T-helper 1 cell treated with Interleukin-12 subunit alpha and Interleukin-12 subunit beta and Interleukin-4 antibody, amounts not matched to agents 30 ng/mL and 1 ng/mL, for 36 hours (primary cell): ENCODE results near the gene RFLNA. TPM values are rescaled to one million over a fixed set of nuclear protein-coding genes. Genes with fewer than 3 reads are reported as not detected.

Source experiments
- intact Hi-C: fragments of 100-400 bp; cut with micrococcal nuclease; formaldehyde crosslinking; loops from one replicate; pipeline ENCODE4 v1.15.1; 2024
- total RNA-seq: library from RNA; stranded (reverse); gene quantifications from 2 replicates; pipeline ENCODE4 v1.2.3, GENCODE V29; 2022

RFLNA gene
- total RNA-seq, 1 donor from 2014 or later: not detected

- intact Hi-C loops: no loop called here
These were observed 8.9 kb downstream of the RFLNA start for GRCh38 chr12:124303579-124304313.

DNA sequence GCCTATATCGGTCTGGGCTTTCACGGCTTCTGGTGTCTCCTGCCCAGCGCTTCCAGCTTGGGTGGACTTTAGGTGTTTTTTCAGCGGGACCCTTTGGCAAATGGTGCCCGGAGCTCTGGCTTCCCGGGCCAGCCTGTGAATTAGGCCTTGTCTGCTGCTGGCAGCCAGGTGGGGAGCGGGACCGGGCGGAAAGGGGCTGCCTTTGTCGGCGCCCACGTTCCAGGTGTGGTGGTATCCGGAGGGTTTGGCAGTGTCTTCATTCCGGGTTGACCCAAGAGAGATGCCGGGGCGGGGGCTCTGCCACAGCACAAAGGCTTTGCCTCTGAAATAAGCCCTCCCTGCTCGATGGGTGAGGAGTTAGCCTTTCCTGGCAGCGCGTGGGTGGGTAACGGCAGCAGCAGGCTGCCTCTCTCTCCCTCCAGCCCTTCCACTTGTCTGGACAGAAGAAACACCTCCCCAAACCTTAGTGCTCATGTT is 9.5 kb downstream of the RFLNA start:
- intact Hi-C loops: no loop called here

DNA sequence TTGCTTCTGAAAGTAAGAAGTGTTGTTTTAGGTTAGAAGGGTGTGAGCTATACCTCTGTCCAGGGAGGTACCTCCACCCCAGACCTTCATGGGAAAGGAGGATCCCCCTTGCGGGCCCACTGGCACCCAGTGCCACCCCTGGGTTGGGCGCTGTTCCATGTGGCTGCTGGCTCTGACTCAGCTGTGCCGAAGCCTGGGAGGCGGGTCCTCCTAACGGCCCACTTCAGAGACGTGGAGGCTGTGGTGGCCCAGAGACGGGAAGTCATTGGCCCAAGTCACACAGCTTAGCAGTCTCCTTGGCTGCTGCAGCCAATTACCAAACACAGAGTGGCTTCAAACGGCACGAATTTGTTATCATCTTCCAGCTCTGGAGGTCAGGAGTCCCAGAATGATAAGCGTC is 10.2 kb downstream of the RFLNA start:
- intact Hi-C loops: no loop called here

DNA sequence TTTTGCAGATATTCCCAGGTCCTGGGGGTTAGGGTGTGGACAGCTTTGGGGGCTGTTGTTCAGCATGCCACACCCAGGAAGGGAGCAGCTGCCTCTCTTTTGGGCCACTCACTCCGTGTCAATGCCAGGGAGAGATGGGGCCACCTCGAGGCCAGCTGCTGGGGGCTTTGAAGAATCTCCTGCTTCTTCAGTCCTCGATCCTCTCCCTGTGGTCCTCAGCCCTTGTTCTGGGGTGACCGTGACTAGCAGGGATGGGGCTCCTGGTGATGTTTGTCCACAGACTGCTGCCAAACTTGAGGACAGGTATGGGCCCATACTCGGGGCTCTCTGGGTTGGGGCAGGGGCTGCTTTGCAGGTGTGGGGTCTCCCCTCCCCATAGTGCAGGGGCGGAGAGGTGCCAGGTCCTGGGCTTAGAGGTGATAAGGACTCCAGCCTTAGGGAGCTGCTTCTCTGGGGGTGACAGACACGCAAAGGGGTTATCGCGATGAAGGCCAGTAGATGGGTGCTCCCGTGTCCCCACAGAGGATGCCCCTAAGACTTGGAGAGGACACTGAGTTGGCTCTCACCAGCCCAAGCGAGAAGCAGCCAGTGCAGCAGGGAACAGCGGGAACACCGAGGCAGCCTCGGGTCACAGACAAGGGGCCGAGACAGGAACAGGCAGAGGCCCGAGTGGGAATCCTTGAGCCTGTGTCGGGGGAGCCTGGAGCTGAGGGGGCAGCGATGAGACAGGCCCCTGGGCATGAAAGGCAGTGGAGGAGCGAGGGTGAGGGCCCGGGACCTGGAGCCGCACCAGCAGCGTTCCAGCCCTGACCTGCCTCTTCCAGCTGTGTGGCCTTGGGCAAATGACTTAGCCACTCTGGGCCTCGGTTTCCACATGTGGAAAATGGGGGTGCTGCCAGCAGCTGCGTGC is 11.1 kb downstream of the RFLNA start:
- intact Hi-C loops: no loop called here

GRCh38 chr12:124306686-124307555 is 12.0 kb downstream of the RFLNA start:
- intact Hi-C loops: no loop called here

DNA sequence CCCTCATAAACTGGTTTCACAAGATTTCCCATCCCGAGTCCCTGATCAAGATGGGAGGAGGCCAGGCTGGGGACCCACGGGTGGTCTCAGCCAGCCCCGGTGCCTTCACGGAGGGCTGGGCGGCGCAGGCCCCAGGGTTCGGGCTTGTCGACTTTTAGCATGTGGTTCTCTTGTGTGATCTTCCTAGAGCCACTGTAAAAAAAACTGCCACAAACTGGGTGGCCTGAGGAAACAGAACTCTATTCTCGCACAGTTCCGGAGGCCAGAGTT is 12.6 kb downstream of the RFLNA start:
- intact Hi-C loops: no loop called here

DNA sequence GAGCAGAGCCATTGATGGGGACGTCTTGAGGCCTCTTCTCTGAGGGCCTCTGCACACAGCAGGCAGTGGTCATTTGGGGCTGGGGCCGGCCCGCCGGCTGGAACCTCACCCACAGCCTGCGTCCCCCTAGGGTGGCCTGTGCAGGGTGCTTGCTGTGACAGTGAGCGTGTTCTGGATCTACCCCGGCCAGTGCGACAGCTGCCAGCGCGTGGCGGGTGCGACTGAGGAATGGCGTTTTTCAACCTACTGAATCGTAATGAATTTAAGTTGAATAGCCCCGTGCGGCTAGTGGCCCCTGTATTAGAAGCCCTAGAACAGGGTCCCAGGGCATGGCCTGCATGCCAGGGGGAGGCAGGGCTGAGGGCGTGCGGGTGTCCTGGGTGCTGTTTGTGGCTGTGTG is 13.8 kb downstream of the RFLNA start:
- intact Hi-C loops: no loop called here

GRCh38 chr12:124309231-124309630 is 14.3 kb downstream of the RFLNA start:
- intact Hi-C loops: no loop called here

- intact Hi-C loops: no loop called here
These were observed 14.9 kb downstream of the RFLNA start for GRCh38 chr12:124309744-124310143.

GRCh38 chr12:124310178-124310577 is 15.3 kb downstream of the RFLNA start:
- intact Hi-C loops: no loop called here

- intact Hi-C loops: no loop called here
These were observed 15.9 kb downstream of the RFLNA start for GRCh38 chr12:124310785-124311184.

DNA sequence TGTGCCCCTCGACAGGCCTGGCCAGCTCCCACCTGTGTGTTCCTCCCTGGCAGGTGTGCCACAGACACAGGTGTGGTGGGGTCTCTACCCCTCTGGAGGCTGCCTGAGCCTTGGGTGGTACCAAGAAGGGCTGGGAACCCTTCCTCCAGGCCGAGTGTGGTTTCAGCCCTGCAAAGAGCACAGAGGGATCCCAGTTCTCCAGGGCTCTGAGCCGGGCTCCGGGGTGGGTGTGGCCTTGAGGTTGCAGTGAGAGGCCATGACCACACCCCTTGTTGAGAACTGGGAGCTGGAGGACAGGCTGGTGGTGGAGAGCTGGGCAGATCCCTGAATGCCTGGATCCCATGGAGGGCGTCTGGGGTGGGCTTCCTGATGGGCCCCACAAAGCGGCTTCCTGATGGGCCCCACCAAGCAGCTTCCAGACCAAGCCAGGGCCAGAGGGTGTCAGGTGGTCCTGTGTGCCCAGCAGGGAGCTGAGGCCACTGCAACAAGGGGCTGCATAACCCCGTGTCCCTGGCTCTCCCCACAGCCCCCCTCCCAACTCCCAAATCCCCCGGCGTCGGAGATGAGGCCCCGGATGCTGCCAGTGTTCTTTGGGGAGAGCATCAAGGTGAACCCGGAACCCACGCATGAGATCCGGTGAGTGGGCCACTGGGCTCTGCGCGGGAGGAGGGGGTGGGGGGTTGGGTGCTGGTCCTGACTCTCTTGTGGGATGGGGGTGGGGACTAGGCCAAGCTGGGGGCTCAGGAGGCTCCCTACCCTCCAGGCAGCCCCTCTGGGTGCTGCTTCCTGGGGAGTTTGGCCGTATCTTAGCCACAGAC is 16.6 kb downstream of the RFLNA start:
- intact Hi-C loops: no loop called here

GRCh38 chr12:124312601-124313000 is 17.7 kb downstream of the RFLNA start:
- intact Hi-C loops: no loop called here

GRCh38 chr12:124314207-124314606 is 19.3 kb downstream of the RFLNA start:
- intact Hi-C loops: no loop called here

GRCh38 chr12:124314766-124315165 is 19.9 kb downstream of the RFLNA start:
- intact Hi-C loops: no loop called here

GRCh38 chr12:124315372-124316044 is 20.6 kb downstream of the RFLNA start:
- intact Hi-C loops: no loop called here

- intact Hi-C loops: no loop called here
These were observed 21.5 kb downstream of the RFLNA start for GRCh38 chr12:124316257-124316900.

DNA sequence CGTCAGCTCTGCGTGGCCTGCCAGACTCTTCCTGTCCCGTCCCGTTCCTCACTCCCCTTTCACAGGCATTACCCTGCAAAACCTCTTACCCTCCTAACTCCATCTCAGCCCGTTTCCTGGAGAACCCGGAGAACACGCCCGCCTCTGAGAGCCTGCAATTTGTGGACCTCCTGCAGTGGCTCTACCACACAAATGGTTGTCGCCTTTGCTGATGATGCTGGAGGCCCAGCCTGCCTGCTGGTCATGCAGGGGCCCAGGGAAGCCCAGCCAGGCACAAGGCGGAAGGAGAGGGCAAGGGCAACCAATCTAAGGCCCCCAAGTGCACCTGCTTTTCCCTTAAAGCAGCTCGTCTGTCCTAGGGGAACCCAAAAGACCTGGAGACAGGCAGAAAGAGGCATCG is 22.5 kb downstream of the RFLNA start:
- intact Hi-C loops: no loop called here

DNA sequence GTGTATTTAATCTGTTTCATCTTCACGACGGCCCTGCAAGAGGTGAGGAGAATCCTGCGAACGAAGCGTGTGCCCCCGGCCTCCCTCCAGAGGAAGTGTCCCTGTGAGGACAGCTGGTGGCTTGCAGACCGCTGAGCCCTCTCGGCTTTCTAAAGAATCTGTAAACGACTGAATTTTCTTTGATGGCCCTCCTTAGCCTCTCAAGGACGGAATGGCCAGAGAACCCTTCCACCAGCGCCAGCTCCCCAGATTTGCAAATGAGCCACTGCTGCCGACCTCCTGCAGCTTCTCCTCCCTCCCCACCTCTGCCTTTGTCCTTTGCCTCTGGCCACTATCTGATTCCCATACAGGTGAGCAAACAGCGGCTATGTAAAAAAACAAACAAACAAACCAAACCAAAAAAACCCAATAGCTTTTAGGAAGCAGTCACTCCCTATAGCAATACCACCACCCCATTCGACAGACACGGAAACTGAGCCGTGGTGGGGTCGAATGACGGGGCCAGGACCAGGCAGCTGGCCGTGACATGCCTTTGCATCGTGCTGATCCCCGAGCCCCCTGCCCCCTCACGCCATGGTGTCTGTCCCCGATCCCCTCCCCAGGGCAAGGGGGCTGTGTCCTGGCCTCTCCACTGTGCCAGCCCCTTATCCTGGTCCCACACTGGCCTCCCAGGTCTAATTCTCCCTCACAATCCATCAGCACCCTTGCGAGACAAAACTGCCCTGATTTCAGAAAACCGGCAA is 23.6 kb downstream of the RFLNA start:
- intact Hi-C loops: no loop called here
